Middle frontal gyrus (tissue), 1 donor: ENCODE measurements around the gene PRELID3B.
"Not testable (repeated sequence)": the region's sequence is repeated elsewhere in the genome, so short reads cannot be mapped to it uniquely, and the experiment has no call there.

ENCODE experiments used
- DNase-seq: peaks from one replicate; pipeline ENCODE4 v3.0.0-alpha.2; 2015; ENCODE audit warnings: low spot score; ENCODE audit errors: extremely low spot score

Gene PRELID3B

DNA sequence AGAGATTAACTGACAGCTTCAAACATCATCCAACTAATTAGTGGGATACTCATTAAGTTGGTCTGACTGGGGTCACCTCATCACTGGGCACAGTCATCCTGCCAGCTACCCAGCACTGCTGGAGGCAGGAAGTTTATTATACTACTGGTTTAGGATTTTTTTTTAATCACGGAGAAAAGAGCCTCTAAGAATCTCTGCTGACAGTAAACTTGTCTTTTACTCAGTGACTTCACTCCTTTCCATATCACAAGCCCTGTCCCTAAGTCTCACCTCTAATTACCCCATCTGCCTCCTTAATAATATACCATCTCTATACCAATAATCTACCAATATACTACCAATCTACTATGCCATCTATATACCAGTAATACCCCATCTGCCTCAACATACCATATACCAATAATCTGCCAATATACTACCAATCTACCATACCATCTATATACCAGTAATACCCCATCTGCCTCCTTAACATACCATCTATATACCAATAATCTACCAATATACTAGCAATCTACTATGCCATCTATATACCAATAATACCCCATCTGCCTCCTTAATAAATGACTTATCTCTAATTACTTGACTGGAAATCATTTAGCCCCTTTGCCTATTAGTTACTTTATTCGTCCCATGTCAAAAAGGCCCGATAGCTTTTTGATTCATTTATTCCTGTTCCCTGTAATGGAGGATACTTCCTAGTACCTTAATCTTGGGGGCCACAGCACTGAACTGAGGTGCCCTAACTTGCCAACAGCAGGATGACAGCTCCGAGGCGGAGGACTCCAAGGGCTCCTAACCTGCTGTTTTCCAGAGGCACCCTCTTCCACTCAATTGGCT lies 15.5 kb downstream of the PRELID3B start:
- no peak for DNase-seq

DNA sequence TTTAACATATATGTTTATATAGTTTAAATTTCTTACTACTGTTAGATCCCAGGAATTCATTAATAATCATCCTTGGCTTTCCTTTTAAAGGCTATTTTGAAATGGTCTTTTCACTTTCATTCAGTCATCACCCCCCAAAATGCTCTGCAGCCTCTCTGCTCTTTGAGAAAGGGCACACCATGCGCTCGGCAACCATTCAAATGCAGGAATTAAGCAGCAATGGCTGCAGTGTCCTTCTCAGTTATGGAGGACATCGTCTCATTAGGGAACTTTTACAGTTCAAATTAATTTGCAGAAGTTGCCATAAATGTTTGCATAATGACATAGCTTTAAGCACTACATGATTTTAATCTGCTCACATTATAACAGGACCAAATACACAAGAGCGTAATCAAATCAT lies 17.1 kb downstream of the PRELID3B start:
- no peak for DNase-seq

DNA sequence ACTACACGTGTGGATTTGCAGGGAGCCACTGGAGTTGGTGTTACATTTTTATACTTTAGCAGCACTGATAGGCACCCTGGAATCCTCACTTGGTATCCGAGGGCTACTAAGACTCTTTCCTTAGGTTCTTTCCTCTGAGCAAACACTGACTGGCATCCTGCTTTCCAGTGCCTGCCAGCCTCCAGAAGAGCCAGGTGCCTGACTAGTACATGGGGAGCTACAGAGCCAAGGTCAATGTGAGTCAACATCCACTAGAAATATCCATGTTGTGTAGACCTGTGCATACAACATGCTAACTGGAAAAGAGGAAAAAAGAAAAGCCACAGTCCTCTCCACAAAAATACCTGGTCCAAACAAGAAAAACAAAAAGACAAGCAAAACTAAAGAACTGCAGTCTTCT lies 17.5 kb downstream of the PRELID3B start:
- DNase-seq: no peak

DNA sequence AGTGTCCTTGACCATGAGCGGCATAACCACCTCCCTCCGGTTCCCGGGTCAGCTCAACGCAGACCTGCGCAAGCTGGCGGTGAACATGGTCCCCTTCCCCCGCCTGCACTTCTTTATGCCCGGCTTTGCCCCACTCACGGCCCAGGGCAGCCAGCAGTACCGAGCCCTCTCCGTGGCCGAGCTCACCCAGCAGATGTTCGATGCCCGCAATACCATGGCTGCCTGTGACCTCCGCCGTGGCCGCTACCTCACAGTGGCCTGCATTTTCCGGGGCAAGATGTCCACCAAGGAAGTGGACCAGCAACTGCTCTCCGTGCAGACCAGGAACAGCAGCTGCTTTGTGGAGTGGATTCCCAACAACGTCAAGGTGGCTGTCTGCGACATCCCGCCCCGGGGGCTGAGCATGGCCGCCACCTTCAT lies 18.5 kb downstream of the PRELID3B start:
- DNase-seq: no peak

DNA sequence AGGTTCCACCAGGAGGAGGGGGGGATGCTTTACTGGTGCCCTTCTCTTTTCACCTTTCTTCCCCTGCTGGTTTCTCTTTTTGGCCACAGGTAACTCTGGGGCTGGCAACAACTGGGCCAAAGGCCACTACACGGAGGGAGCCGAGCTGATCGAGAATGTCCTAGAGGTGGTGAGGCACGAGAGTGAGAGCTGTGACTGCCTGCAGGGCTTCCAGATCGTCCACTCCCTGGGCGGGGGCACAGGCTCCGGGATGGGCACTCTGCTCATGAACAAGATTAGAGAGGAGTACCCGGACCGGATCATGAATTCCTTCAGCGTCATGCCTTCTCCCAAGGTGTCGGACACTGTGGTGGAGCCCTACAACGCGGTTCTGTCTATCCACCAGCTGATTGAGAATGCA lies 19.0 kb downstream of the PRELID3B start:
- DNase-seq: no peak

DNA sequence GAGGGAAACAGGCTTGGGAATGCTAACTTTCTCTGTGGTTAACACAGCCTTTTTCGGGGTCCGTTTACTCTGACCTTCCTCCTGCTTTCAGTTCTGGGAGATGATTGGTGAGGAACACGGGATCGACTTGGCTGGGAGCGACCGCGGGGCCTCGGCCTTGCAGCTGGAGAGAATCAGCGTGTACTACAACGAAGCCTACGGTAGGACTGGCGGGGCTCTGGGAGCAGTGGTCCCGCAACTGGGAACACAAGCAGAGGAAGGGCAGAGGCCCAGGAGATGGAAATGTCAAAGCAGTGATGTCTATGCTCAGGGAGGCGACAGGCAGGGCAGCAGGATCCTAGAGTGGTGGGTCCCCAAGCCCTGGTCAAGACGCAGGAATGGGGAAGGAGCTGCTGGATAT lies 19.8 kb downstream of the PRELID3B start:
- DNase-seq: no peak

DNA sequence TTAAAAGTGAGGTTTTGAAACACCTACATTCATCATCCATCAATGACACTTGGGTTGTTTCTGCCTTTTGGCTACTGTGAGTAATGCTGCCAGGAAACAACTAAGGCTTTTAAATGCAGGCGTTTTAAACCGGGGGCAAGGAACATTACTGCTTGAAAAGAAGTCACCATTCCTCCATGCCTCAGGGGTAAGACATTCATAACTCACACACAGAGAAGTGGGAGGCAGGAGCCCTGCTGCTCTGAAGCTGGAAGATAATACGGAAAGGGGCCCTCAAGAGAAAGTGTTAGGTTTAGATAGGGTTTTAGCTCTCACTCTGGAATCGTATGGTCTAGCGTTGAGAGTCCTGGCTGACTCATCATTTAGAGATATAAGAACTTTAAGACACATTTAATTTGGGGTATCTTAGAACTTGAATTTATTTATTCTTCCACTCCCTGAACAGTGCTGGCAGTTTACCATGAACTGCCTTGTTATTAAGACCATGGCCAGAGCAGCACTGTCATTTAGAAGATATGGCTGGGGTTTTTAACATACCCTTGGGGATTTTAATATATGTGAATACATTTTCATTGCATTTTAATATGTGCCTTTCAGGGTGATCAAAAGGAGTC lies 21.5 kb downstream of the PRELID3B start:
- DNase-seq: no peak

DNA sequence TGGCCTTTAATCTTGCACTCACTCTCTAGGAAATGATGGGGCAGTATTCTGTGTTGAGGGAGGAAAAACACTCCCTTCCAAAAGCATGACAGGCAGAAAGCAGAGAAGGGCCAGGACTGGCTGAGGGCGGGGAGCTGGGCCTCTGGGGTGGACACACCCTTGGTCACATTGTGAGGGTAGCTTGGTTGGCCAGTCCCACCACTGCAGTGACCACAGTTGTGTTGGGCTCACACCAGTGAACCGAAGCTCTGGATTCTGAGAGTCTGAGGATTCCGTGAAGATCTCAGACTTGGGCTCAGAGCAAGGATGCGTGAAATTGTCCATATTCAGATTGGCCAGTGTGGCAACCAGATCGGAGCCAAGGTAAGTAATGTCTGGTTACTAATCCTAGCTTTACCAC lies 23.4 kb downstream of the PRELID3B start, which contains the start of gene TUBB1:
Gene TUBB1, plus strand, starts transcription at position 213 of the 400 bp plus-strand sequence. Its CDS starts 94 bp downstream, at position 307.
- no peak for DNase-seq

DNA sequence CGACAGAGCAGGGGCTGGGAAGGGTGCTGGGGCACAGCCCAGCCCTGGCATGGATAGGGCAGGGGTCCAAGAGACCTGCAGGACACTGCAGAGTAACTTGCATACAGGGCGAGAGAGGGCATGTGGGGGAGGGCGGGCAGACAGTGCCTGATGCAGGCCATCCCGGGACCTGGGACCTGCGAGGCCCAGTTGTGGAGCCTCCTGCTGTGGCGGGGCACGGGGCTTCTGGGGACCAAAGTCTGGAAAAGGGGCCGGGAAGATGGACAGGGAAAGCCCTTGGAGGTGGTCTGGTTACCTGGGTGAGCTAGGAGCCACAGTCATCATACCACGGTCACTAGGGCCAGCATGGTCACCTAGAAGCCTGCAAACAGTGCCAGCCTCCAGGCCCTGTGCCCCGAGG lies 23.8 kb downstream of the PRELID3B start:
- DNase-seq: no peak

DNA sequence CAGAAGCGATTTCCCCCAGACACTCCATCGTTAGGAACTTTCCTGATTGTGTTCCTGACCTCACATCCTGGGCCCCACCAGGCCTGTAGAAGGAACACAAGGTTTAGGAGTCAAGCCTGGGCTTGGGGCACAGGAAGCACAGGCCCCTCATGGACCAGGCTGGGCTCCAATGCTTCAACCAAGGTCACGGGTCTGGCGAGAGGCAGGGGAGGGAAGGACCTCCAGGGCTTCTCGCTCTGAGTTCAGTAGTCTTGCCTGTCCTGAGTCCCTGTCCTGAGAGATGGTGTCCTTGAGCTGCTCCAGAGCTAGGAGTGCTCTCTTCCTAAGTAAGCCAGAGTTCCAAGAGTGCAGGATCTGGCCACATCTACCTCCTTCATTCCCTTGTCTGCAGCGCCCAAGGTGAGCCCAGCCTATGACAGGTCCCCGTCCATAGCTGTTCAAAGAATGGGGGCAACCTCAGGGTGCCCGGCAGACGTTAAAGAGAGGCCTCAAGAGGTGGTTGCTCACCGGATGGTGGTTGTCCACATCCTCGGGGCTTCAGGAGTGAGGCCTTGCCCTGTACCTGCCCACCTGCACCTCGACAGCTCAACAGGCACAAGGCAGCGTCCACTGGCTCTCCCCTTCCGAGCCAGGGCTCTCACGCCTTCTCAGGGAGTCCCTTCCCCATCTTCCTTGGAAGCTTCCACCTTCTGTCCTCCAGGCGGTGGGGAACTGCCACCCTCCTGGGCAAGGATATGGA lies 24.9 kb downstream of the PRELID3B start:
- no peak for DNase-seq

DNA sequence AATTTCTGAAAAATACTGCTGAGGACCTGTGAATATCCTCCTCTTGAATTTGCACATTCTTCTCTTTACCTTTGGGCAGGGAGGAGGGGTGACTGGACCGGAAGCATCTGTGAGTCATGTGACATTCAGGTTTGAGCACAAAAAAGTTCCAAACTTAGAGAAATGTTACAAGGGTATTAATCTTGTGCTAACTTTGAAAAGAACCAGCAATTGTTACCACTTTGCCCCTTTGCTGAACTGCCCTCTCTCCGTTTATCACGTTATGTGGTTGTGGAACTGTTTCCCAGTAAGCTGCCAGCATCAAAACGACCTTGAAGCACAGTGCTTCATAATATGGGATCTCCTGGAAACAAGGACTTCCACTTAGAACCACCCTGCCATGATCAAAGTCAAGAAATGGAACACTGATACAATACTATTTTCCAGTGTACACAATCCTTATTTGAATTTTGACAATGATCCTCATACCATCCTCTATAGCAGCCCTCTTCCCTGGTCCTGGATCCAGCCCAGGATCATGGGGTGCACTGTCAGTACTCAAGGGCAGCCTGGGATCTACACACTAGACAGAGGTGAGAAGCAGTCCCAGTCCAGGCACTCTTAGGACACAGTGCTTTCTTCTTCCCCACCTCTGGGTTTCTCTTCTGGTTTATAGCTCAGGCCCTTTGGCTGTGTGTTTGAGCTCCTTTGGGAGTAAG lies 25.6 kb downstream of the PRELID3B start:
- DNase-seq: no peak

DNA sequence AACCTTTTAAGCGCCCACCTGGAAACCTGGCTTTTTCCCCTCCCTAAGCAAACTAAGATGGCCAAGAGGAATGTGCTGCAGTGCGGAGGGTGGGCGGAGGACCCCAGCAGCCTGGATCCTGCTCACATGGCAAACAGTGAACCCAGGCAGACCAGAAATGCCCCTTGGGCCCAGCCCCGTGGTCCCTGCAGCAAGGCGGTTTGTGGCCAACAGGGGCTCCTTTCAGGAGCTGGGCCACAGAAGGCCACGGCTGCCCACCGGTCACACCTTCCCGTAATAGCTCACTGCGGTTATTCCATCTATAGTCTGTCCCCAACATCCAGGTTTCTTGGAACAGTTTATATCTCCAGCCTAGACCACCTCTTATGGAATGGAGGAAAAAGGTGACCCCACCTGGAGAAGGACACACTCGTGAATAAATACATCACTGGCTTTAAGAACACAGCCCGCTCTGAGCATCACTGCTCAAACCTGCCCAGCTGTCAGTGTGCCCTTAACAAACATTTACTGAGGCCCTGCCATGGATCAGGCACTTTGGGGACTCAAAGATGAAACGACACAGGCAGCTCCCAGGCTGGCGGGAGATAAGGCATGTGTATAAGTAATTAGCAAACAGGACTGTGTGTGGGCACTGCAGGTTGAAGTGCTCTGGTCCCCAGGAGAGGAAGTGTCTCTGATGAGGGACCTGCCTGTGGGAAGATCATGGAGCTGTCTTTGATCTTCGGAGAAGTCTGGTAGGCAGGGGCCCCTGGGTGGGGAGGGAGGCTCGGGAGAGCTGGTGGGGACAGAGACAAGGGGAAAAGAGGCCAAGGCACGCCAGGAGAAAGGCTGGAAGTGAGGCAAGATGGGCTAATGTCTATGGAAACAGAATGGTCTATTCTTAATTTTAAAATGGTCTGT lies 26.5 kb downstream of the PRELID3B start:
- DNase-seq: no peak

DNA sequence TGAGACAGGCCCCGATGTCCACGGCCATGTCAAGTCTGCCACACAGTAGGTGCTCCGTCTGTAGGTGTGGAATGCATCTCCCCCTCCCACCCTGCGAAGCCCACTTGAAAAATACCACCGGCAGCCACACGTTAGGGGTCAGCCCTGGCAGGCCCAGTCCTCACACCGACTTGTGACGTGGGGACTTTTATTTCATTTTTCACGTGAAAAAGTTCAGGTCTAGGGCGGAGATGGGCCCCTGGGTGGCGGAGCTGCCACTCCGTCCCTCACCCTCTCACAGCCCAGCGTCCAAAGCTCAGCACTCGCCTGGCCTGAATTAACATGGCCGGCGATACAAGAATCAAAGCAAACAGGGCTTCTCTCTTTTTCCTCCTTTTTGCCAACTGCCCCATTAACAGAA lies 27.2 kb downstream of the PRELID3B start:
- no peak for DNase-seq

DNA sequence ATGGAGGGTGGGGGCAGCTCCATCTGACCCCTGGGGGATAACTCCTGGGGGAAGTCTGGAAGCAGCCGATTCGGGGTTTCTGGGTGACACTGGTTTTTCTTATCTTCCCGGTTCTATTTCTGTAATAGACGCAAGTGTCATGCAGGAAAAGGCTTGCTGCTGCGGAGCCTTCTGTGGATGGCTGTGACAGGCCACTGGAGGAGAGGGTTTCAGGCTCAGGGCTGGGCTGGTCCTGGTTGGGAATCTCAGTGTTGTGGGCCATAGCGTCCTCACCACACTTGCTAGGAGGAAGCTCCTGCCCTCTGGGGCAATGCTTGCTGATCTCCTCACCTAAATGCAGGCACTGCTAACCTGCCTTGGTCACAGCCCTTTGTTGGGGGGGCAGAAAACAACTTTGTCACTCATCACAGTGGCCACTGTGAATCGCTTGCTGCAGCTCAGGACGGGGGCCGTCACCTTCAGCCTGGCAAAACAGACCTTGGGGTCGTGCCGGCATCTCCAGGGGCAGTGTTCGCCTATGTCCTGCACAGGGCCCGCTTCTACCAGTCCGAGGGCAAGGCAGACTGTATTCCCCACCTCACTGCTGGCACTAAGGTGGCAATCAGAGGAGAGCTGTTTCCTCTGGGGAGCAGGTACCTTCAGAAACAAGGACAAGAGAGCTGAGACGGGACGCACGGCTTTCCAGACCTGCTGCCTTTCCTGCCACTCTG lies 27.8 kb downstream of the PRELID3B start:
- DNase-seq: no peak

DNA sequence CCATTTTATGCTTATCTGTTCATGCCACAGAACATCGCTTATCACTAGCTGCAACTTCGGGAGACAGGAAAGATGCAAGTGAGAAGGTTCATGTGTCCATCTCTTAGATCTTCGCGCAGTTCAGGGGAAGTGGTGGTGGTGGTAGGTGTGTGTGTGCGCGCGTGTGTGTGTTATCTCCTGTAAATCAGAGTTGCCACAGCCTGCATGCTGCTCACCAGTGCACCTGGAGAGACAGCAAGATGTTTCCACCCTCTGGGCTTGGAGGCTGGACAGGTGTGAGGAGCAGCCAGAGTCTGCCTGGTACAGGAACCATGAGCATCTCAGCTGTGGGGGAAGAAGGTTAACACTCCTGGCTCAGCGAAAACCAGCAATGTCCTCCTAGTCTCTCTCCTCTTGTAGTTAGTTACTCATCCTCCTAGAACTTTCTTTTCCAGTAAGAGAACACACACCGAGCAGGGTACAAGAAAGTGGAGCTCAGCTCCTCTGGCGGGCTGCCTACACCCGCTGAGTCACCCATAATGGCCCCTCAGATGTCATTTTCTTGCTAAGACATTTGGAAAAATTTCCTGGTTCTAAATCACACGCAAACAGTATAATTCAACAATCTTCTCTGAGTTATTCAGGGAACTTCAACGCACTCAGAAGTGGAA lies 28.5 kb downstream of the PRELID3B start:
- DNase-seq: no peak

DNA sequence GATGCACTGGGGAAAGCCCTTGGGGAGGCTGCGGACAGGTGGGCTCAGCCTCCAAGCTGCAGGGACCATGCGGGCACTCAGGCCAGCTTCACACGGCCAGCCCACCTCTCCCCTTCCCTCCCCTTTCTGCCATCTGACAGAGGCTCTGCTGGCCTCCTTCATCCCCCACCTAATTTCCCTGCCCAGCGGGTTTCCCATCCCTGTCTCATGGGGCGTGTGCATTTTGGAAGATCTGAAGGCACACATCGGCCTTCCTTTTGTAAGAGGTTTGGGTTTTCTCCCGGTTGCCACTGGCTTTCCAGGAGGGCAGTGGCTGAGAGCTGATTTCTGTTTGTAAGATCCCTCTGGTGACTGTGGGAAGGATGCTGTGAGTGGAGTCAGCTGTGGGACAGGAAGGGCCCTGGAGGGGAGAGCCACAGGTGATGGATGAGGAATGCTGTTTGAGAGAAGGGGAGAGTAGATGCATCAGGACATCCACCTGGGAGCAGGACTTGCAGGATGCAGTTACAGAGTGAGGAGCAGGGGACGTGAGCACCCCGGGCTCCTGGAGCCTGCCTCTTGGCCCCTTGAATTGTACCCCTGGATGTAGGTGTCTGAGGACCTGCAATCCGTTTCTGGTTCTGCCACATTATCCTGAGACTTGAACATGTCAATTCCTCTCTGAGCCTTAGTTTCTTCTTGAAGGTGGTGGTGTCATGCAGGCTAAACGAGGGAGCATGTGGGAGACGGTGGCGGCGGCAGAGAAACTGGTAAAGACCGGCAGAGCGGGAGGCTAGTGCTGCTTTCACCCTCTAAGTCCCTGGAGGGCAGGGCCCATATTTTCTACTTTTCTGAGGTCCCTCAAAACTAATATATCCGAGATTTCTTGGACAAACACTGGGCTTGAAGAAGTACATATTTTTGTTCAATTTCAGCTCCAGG lies 29.3 kb downstream of the PRELID3B start:
- no peak for DNase-seq

DNA sequence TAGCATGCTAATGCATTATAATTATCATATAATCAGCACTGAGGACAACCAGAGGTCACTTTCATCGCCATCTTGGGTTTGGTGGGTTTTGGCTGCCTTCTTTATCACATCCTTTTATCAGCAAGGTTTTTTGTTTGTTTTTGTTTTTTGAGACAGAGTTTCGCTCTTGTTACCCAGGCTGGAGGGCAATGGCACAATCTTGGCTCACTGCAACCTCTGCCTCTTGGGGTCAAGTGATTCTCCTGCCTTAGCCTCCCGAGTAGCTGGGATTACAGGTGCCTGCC lies 30.8 kb downstream of the PRELID3B start:
- DNase-seq: not testable (repeated sequence)

DNA sequence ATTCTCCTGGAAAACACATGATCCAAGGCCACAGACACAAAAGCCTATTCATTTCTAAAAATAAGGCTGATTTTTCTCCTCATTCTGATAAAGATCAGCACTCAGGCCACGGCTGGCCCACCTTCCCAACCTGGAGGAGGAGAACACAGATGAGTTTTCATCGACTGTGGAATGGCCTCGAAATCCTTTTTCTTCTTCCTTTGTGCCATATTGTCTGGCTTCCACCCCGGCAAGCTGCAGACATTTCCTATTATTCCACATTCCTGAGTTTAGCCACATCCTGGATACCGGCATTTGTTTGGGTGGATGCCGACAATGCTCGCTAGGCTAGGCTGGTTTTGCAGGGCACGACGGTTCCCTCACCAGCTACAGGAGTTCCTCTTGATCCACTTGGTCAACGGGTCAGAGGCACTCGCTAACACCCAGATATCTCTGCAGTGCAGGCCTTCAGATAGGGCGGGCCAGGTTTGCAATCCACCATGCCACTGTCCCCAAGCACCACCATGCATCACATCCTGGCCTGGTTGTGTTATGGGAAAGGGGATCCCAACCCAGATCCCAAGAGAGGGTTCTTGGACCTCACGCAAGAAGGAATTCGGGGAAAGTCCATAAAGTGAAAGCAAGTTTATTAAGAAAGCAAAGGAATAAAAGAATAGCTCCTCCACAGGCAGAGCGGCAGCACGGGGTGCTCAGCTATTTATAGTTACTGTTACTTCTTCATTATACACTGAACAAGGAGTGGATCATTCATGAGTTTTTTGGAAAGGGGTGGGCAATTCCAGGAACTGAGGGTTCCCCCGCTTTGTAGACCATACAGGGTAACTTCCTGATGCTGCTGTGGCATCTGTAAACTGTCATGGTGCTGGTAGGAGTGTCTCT lies 31.4 kb downstream of the PRELID3B start:
- no peak for DNase-seq
